B cell (primary cell): Measurements from ENCODE around the gene CINP. TPM values are rescaled to one million over a fixed set of nuclear protein-coding genes. Genes with fewer than 3 reads are reported as not detected.

ENCODE experiments used
- ATAC-seq: fragments of 200-7000 bp; cut with Tn5 transposase; one replicate; pipeline ENCODE4 v1.10.0; 2021; ENCODE audit warnings: low read depth, mild to moderate bottlenecking, moderate number of reproducible peaks, moderate library complexity
- CTCF ChIA-PET: fragments of 350-600 bp; sonication (Branson Sonifier 250); formaldehyde crosslinking; loops from one replicate; lab custom pipeline; 2021; ENCODE audit warnings: antibody characterized with exemption, inconsistent platforms; lab: Charles Lee
- POLR2A ChIA-PET: fragments of 350-600 bp; sonication (Branson Sonifier 250); formaldehyde crosslinking; loops from one replicate; lab custom pipeline; 2021; ENCODE audit warnings: antibody characterized with exemption; lab: Charles Lee
- DNase-seq: peaks from one replicate; pipeline ENCODE4 v3.0.0; 2013
- H2AFZ ChIP-seq: 2 replicates; pipeline ENCODE4 v1.6.1; 2012; ENCODE audit warnings: mild to moderate bottlenecking, low read depth, low read length; ENCODE audit not compliant: insufficient read depth, poor library complexity, severe bottlenecking
- H3K27ac ChIP-seq, 2 donors: 1 replicate in 1 of 2; 2 replicates in 1 of 2; pipeline ENCODE4 v1.5.1; 2012 to 2013; ENCODE audit warnings: low read length in 2 of 2, mild to moderate bottlenecking in 2 of 2, moderate library complexity in 1 of 2
- H3K27me3 ChIP-seq, 4 experiments: fragments of 200-600 bp in 1 of 4; sonication (generic) in 1 of 4; replicated peaks in 1 of 4; 1 replicate in 2 of 4; 2 replicates in 2 of 4; pipeline versions ENCODE4 v1.6.1 to v1.7.0; 2013 to 2016; ENCODE audit warnings: low read length in 3 of 4, mild to moderate bottlenecking in 2 of 4, mixed read lengths in 1 of 4, moderate library complexity in 1 of 4; ENCODE audit not compliant: insufficient read depth in 4 of 4, control insufficient read depth in 3 of 4; ENCODE audit errors: control extremely low read depth in 1 of 4
- H3K36me3 ChIP-seq, 2 experiments: replicated peaks in 1 of 2; 1 replicate in 1 of 2; 2 replicates in 1 of 2; pipeline versions ENCODE4 v1.6.1 to v1.7.1; 2013; ENCODE audit warnings: low read length in 1 of 2; ENCODE audit not compliant: insufficient read depth in 2 of 2, control insufficient read depth in 1 of 2; ENCODE audit errors: control extremely low read depth in 1 of 2, extremely low read depth in 1 of 2
- H3K4me1 ChIP-seq, 2 donors: fragments of 200-600 bp in 1 of 2; sonication (generic) in 1 of 2; 1 replicate in 1 of 2; 2 replicates in 1 of 2; pipeline versions ENCODE4 v1.5.1 to v1.6.1; 2013 to 2017; ENCODE audit warnings: low read length in 2 of 2; ENCODE audit not compliant: control insufficient read depth in 2 of 2, insufficient read depth in 2 of 2
- H3K4me2 ChIP-seq: replicated peaks from 2 replicates; pipeline ENCODE3; 2012; ENCODE audit warnings: mild to moderate bottlenecking, low read depth, low read length; ENCODE audit not compliant: poor library complexity, severe bottlenecking
- H3K4me3 ChIP-seq, 5 experiments: fragments of 200-600 bp in 1 of 5; sonication (generic) in 1 of 5; 1 replicate in 3 of 5; 2 replicates in 2 of 5; pipeline versions ENCODE4 v1.5.1 to v1.7.0; 2011 to 2016; ENCODE audit warnings: low read length in 4 of 5, mild to moderate bottlenecking in 4 of 5, low read depth in 2 of 5, control low read depth in 1 of 5, moderate library complexity in 1 of 5; ENCODE audit not compliant: insufficient read depth in 1 of 5; ENCODE audit errors: control extremely low read depth in 1 of 5, extremely low read depth in 1 of 5
- H3K79me2 ChIP-seq: fragments of 200-600 bp; sonication (generic); one replicate; pipeline ENCODE4 v1.6.0; 2016; ENCODE audit warnings: low read length; ENCODE audit not compliant: control insufficient read depth, insufficient read depth
- H3K9ac ChIP-seq: fragments of 200-600 bp; sonication (generic); 2 replicates; pipeline ENCODE4 v1.6.1; 2017; ENCODE audit warnings: mild to moderate bottlenecking, low read length, moderate library complexity
- H3K9me3 ChIP-seq, 3 donors: one replicate each; pipeline versions ENCODE4 v1.6.1 to v1.7.1; 2013; ENCODE audit warnings: low read length in 2 of 3; ENCODE audit not compliant: control insufficient read depth in 2 of 3, insufficient read depth in 1 of 3; ENCODE audit errors: control extremely low read depth in 1 of 3
- H4K20me1 ChIP-seq: 2 replicates; pipeline ENCODE4 v1.6.0; 2012; ENCODE audit warnings: mild to moderate bottlenecking, low read length; ENCODE audit not compliant: insufficient read depth, control insufficient read depth, poor library complexity, severe bottlenecking
- H3K27ac Mint-ChIP-seq: one replicate; pipeline ENCODE4 v1.8.0; 2021; ENCODE audit warnings: mixed read lengths
- H3K27me3 Mint-ChIP-seq: one replicate; pipeline ENCODE4 v1.8.0; 2021; ENCODE audit warnings: mixed read lengths
- H3K4me1 Mint-ChIP-seq: one replicate; pipeline ENCODE4 v1.8.0; 2021; ENCODE audit warnings: mixed read lengths
- H3K4me3 Mint-ChIP-seq: one replicate; pipeline ENCODE4 v1.8.0; 2021; ENCODE audit warnings: mixed read lengths
- H3K9me3 Mint-ChIP-seq: one replicate; pipeline ENCODE4 v1.8.0; 2022; ENCODE audit warnings: mixed read lengths; ENCODE audit not compliant: insufficient read depth
- CTCF ChIP-seq: fragments of 200-600 bp; IDR thresholded peaks from one replicate; pipeline ENCODE4 v1.8.0; 2022; ENCODE audit warnings: antibody characterized with exemption, mild to moderate bottlenecking
- EZH2 ChIP-seq: IDR thresholded peaks from 2 replicates; pipeline ENCODE4 v1.6.1; 2012; ENCODE audit warnings: borderline replicate concordance, low read depth, mild to moderate bottlenecking, moderate library complexity, low read length; ENCODE audit not compliant: insufficient read depth, poor library complexity, severe bottlenecking
- WGBS: methylation state at CpG from one replicate; pipeline ENCODE4 v1.1.5; 2013; ENCODE audit warnings: missing lambda C conversion rate; ENCODE audit not compliant: insufficient coverage; 5-methylcytosine and 5-hydroxymethylcytosine counted together
- intact Hi-C: fragments of 100-400 bp; cut with micrococcal nuclease; formaldehyde crosslinking; loops from one replicate; pipeline ENCODE4 v1.10.0; 2022
- polyA plus RNA-seq: library from polyadenylated mRNA; depleted of rRNA; stranded (reverse); fragments of >200 nt; gene quantifications from 2 replicates; pipeline ENCODE4 v1.2.3, GENCODE V29; 2012
- total RNA-seq, 2 donors: library from RNA; stranded (reverse); fragments of 120-200 nt in 1 of 2; gene quantifications; 1 replicate in 1 of 2; 2 replicates in 1 of 2; pipeline versions ENCODE4 v1.2.3 to v1.2.4, GENCODE V29; 2013 to 2022

The CINP gene
- total and polyA plus RNA-seq, 2 donors (not counting 1 experiment from before 2014, with no cell fraction given), result 21.9 to 28.8 TPM

GRCh38 chr14:102314242-102315011 lies 48.3 kb downstream of the CINP start:
- no peaks in the 10 kb centered on the region for H3K27me3 Mint-ChIP-seq
- H3K4me1 Mint-ChIP-seq, result peaks cover 42% of the 10 kb centered on the region
- Histone ChIP-seq H3K9ac (peak overlapping the region; percentile 66), H2AFZ (peak overlapping the region; percentile 86), H3K4me3 (peak overlapping the region; percentile 48 to 74 (median 63)), H3K4me2 (peak overlapping the region; percentile 96), H3K9me3 (no peaks in the 10 kb centered on the region), H3K4me1 (peaks cover 33 to 41% of the 10 kb centered on the region in 2 donors), H3K27ac (peak overlapping the region in 1 of 2 donors; percentile 39), H3K27me3 (no peaks in the 10 kb centered on the region), H3K79me2 (no peaks in the 10 kb centered on the region), H4K20me1 (no peaks in the 10 kb centered on the region), H3K36me3 (no peaks in the 10 kb centered on the region)
- ChIA-PET POLR2A (interaction anchor here (1.0 kb wide), 2 partner anchors 9 to 11 kb away, joined by 3 to 4 read pairs; partner anchors contain the start of gene MOK), CTCF (interaction anchor here (0.6 to 3.9 kb wide), 32 partner anchors 8 to 607 kb away, joined by 3 to 35 read pairs (median 3); partner anchors contain the start of gene MOK)
- H3K27ac Mint-ChIP-seq, result peak overlapping the region; percentile 83
- no peaks in the 10 kb centered on the region for H3K9me3 Mint-ChIP-seq
- DNase-seq, result peak; percentile 89
- peak overlapping the region; percentile 93 for H3K4me3 Mint-ChIP-seq
- TF ChIP-seq EZH2 (no peak), CTCF (peak; percentile 99)
- ATAC-seq, result peak; percentile 71
- intact Hi-C loops, result loop anchor here (1.0 to 5.0 kb wide), 6 partner anchors 9 to 1018 kb away; partner anchors contain the start of genes EIF5, MOK and RCOR1
- under 1% methylated on average over 44 of the region's 52 CpGs for WGBS
